Calu3 (cell line): ENCODE results near the gene BMERB1. TPM values are rescaled to one million over a fixed set of nuclear protein-coding genes. Genes with fewer than 3 reads are reported as not detected.
"Not testable (repeated sequence)": the region's sequence is repeated elsewhere in the genome, so short reads cannot be mapped to it uniquely, and the experiment has no call there.

ENCODE experiments used
- BruUV-seq: library from RNA; stranded (reverse); fragments of 400-500 nt; replicated peaks from 2 replicates; lab custom pipeline; 2021; lab: Mats Ljungman, UMichigan
- CTCF ChIA-PET: fragments of 300-600 bp; sonication (Branson Sonifier 250); formaldehyde crosslinking; loops from one replicate; lab custom pipeline; 2022; ENCODE audit warnings: antibody characterized with exemption; lab: Charles Lee
- DNase-seq: peaks from one replicate; pipeline ENCODE4 v3.0.0; 2022
- H3K27ac Mint-ChIP-seq: one replicate; pipeline ENCODE4 v1.8.0; 2022; ENCODE audit warnings: mixed read lengths; ENCODE audit not compliant: unreplicated experiment
- H3K27me3 Mint-ChIP-seq: one replicate; pipeline ENCODE4 v1.8.0; 2022; ENCODE audit warnings: mixed read lengths; ENCODE audit not compliant: unreplicated experiment
- H3K36me3 Mint-ChIP-seq: one replicate; pipeline ENCODE4 v1.8.0; 2022; ENCODE audit warnings: mild to moderate bottlenecking, moderate library complexity, mixed read lengths; ENCODE audit not compliant: insufficient read depth, unreplicated experiment
- H3K4me1 Mint-ChIP-seq: one replicate; pipeline ENCODE4 v1.8.0; 2022; ENCODE audit warnings: mild to moderate bottlenecking, low read depth, mixed read lengths; ENCODE audit not compliant: unreplicated experiment
- H3K4me3 Mint-ChIP-seq: one replicate; pipeline ENCODE4 v1.8.0; 2022; ENCODE audit warnings: mild to moderate bottlenecking, low read depth, moderate library complexity, mixed read lengths; ENCODE audit not compliant: unreplicated experiment
- H3K9me3 Mint-ChIP-seq: one replicate; pipeline ENCODE4 v1.8.0; 2022; ENCODE audit warnings: low read depth, mixed read lengths; ENCODE audit not compliant: unreplicated experiment
- CTCF ChIP-seq: fragments of 200-600 bp; IDR thresholded peaks from one replicate; pipeline ENCODE4 v1.8.0; 2022; ENCODE audit warnings: antibody characterized with exemption; ENCODE audit not compliant: unreplicated experiment
- intact Hi-C: fragments of 100-400 bp; cut with micrococcal nuclease; formaldehyde crosslinking; loops from one replicate; pipeline ENCODE4 v1.10.0; 2022; ENCODE audit not compliant: unreplicated experiment
- total RNA-seq: library from RNA; stranded (reverse); gene quantifications from 2 replicates; pipeline ENCODE4 v1.2.3, GENCODE V29; 2022

The BMERB1 gene
- total RNA-seq, 1 experiment from 2014 or later, result 3.0 TPM

GRCh38 chr16:15396948-15397594 lies 37.3 kb upstream of the BMERB1 start:
- TF ChIP-seq CTCF, result no peak
- Mint-ChIP-seq H3K27ac (no peak overlapping the region), H3K9me3 (no peaks in the 10 kb centered on the region), H3K4me3 (no peak overlapping the region), H3K4me1 (peaks cover 12% of the 10 kb centered on the region), H3K27me3 (no peaks in the 10 kb centered on the region), H3K36me3 (peaks cover 11% of the 10 kb centered on the region)
- no TSS peak for BruUV-seq
- DNase-seq, result no peak
- CTCF ChIA-PET, result interaction anchor here (0.6 kb wide), 1 partner anchor 11 kb away, joined by 4 read pairs; no protein-coding TSS in a partner anchor
- intact Hi-C loops, result no loop called here

- DNase-seq, result peak; percentile 42
Observed at GRCh38 chr16:15398618-15399316, 35.6 kb upstream of the BMERB1 start.

GRCh38 chr16:15399317-15399716 lies 35.1 kb upstream of the BMERB1 start:
- Mint-ChIP-seq H3K27me3 (no peaks in the 10 kb centered on the region), H3K9me3 (no peaks in the 10 kb centered on the region), H3K27ac (no peak overlapping the region), H3K4me1 (peaks cover 12% of the 10 kb centered on the region), H3K4me3 (no peak overlapping the region), H3K36me3 (peaks cover 15% of the 10 kb centered on the region)
- no peak for TF ChIP-seq CTCF
- no peak for DNase-seq
- CTCF ChIA-PET, result interaction anchor here (0.6 kb wide), 1 partner anchor 719 kb away, joined by 3 read pairs; no protein-coding TSS in a partner anchor
- intact Hi-C loops, result no loop called here
- no TSS peak for BruUV-seq

More at GRCh38 chr16:15398618-15399316, 35.6 kb upstream of the BMERB1 start:
- peaks cover 12% of the 10 kb centered on the region for H3K4me1 Mint-ChIP-seq
- H3K4me3 Mint-ChIP-seq, result peak overlapping the region; percentile 47
- intact Hi-C loops, result no loop called here
- H3K36me3 Mint-ChIP-seq, result peaks cover 15% of the 10 kb centered on the region
- TF ChIP-seq CTCF, result no peak
- no peaks in the 10 kb centered on the region for H3K27me3 Mint-ChIP-seq
- BruUV-seq, result no TSS peak
- CTCF ChIA-PET, result interaction anchor here (0.6 kb wide), 1 partner anchor 720 kb away, joined by 3 read pairs; no protein-coding TSS in a partner anchor
- H3K27ac Mint-ChIP-seq, result peak overlapping the region; percentile 83
- no peaks in the 10 kb centered on the region for H3K9me3 Mint-ChIP-seq

GRCh38 chr16:15400314-15400713 lies 34.1 kb upstream of the BMERB1 start:
- H3K27ac Mint-ChIP-seq, H3K9me3 Mint-ChIP-seq, DNase-seq, BruUV-seq, H3K4me3 Mint-ChIP-seq, intact Hi-C loops, H3K27me3 Mint-ChIP-seq, CTCF ChIA-PET: not testable (repeated sequence)
- Mint-ChIP-seq H3K4me1 (peaks cover 12% of the 10 kb centered on the region), H3K36me3 (peaks cover 15% of the 10 kb centered on the region)
